Measurements from ENCODE around the gene POLE2. TPM values are rescaled to one million over a fixed set of nuclear protein-coding genes. Genes with fewer than 3 reads are reported as not detected.
"Not testable (repeated sequence)": the region's sequence is repeated elsewhere in the genome, so short reads cannot be mapped to it uniquely, and the experiment has no call there.

Gene POLE2, protein sequence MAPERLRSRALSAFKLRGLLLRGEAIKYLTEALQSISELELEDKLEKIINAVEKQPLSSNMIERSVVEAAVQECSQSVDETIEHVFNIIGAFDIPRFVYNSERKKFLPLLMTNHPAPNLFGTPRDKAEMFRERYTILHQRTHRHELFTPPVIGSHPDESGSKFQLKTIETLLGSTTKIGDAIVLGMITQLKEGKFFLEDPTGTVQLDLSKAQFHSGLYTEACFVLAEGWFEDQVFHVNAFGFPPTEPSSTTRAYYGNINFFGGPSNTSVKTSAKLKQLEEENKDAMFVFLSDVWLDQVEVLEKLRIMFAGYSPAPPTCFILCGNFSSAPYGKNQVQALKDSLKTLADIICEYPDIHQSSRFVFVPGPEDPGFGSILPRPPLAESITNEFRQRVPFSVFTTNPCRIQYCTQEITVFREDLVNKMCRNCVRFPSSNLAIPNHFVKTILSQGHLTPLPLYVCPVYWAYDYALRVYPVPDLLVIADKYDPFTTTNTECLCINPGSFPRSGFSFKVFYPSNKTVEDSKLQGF
- 29.7 and 31.4 TPM in 2 replicates for total RNA-seq (2022)
- Bru-seq, nascent RNA, result percentile 77 among the genes with signal in this experiment
- percentile 81 among the genes with signal in this experiment for BruChase-seq, experiment 1, labeled RNA remaining after a 2-hour chase
- BruChase-seq, experiment 2, labeled RNA remaining after a 6-hour chase, result percentile 71 among the genes with signal in this experiment
- long read RNA-seq, transcript POLE2-201 (19 exons, 1,776 nt), result major isoform, 10 of 22 reads
- long read RNA-seq, partial matches to known transcripts, result 3 of 22 reads
- long read RNA-seq, other reads (novel, unspliced or antisense), result 6 of 22 reads

DNA sequence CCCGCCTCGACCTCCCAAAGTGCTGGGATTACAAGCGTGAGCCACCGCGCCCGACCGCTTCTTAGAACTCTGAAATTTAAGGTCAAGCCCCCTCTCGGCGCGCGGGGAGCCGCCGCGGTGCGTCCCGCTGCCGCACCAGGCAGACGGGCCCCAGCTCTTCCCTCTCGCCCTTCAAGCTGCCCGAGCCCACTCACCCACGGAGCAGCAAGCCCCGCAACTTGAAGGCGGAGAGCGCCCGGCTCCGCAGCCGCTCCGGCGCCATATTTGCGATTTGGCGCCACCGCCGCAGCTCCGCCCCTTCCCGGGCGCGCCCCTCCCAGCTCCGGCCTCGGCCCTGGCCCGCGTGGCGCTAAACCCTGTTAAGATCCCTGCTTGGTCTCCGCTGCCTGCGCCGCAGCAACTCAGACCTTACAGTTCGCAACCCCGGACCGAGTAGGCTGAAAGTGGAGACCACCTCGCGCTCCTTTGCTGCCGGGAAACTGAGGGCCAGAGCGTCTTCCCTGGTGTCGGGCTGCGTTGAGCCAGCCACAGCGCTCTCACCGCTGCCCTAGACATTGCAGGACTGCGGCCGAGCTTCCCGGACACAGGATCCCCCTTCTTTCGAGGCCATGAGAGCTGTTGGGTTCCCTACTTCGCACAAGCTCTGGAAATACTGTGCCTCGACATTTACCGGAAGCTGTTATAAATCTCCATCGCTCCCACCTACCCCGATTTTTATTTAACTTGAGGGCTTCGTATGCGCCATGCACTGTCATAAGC, at the start of gene POLE2:
POLE2 (minus strand) TSS at position 273 of the 759 bp plus-strand sequence; CDS start at position 262, 11 bp downstream.
- Mint-ChIP-seq H3K27me3 (ENCODE audit: insufficient read depth, unreplicated experiment) (no peaks in the 10 kb centered on the region), H3K27ac (ENCODE audit: unreplicated experiment) (peak within 1 kb of the TSS; percentile 93), H3K4me3 (ENCODE audit: unreplicated experiment) (peak within 1 kb of the TSS; percentile 85), H3K36me3 (ENCODE audit: insufficient read depth, unreplicated experiment) (peaks cover 9% of the 10 kb centered on the region), H3K9me3 (ENCODE audit: unreplicated experiment) (no peaks in the 10 kb centered on the region), H3K4me1 (ENCODE audit: low read depth, unreplicated experiment) (peaks cover 30% of the 10 kb centered on the region)
- peak; percentile 80 to 86 for DNase-seq
- POLR2A ChIA-PET, result interaction anchor here (0.9 to 1.7 kb wide), 8 partner anchors 29 to 102 kb away, joined by 3 to 15 read pairs (median 4); partner anchors contain the start of genes KLHDC2 and RPS29
- H3K9me3 ChIP-seq, result no peaks in the 10 kb centered on the region
- H3K4me3 ChIP-seq (ENCODE audit: low read depth, low read length), result peak within 1 kb of the TSS; percentile 93
- CTCF ChIA-PET, result interaction anchor here (1.3 to 1.7 kb wide), 4 partner anchors 54 to 164 kb away, joined by 3 to 14 read pairs (median 8); partner anchors contain the start of gene NEMF
- intact Hi-C loops (cut with micrococcal nuclease; ENCODE audit: unreplicated experiment), result loop anchor here (1.0 to 5.0 kb wide), 4 partner anchors 47 to 164 kb away; partner anchors contain the start of genes DNAAF2 and NEMF
- H3K27me3 ChIP-seq (replicated peaks; ENCODE audit: control insufficient read depth, insufficient read depth, low read length), result no peaks in the 10 kb centered on the region
- no TSS peak for BruUV-seq (replicated peaks)
- TF ChIP-seq, protein P1, sequence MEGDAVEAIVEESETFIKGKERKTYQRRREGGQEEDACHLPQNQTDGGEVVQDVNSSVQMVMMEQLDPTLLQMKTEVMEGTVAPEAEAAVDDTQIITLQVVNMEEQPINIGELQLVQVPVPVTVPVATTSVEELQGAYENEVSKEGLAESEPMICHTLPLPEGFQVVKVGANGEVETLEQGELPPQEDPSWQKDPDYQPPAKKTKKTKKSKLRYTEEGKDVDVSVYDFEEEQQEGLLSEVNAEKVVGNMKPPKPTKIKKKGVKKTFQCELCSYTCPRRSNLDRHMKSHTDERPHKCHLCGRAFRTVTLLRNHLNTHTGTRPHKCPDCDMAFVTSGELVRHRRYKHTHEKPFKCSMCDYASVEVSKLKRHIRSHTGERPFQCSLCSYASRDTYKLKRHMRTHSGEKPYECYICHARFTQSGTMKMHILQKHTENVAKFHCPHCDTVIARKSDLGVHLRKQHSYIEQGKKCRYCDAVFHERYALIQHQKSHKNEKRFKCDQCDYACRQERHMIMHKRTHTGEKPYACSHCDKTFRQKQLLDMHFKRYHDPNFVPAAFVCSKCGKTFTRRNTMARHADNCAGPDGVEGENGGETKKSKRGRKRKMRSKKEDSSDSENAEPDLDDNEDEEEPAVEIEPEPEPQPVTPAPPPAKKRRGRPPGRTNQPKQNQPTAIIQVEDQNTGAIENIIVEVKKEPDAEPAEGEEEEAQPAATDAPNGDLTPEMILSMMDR (IDR thresholded peaks at IDR 0.05; ENCODE audit: insufficient read depth in 1 of 2, low read depth in 1 of 2, low read length in 1 of 2, severe bottlenecking in 1 of 2, unreplicated experiment in 1 of 2), result no peak
- no peaks in the 10 kb centered on the region for H3K36me3 ChIP-seq (ENCODE audit: control insufficient read depth, insufficient read depth, low read length)
- H3K4me1 ChIP-seq, result peaks cover 4% of the 10 kb centered on the region; the same call in 1 of the 2 replicates

DNA sequence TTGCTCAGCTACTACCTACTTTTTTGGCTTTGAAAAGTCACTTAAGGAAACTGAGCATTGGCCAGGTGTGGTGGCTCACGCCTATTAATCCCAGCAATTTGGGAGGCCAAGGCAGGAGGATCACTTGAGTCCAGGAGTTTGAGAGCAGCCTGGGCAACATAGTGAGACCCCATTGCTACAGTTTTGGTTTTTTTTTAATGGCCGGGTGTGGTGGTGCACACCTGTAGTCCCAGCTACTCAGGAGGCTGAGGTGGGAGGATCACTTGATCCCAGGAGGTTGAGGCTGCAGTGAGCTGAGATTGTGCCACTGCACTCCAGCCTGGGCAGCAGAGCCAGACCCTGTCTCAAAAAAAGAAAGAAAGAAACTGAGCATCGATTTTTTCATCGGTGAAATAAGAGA, 47.7 kb upstream of the POLE2 start:
- CTCF ChIA-PET; H3K36me3 Mint-ChIP-seq (ENCODE audit: insufficient read depth, unreplicated experiment); H3K36me3 ChIP-seq (ENCODE audit: control insufficient read depth, insufficient read depth, low read length); H3K9me3 Mint-ChIP-seq (ENCODE audit: unreplicated experiment); H3K27ac Mint-ChIP-seq (ENCODE audit: unreplicated experiment); H3K9me3 ChIP-seq; H3K4me3 Mint-ChIP-seq (ENCODE audit: unreplicated experiment); H3K27me3 ChIP-seq (replicated peaks; ENCODE audit: control insufficient read depth, insufficient read depth, low read length); H3K4me3 ChIP-seq (ENCODE audit: low read depth, low read length); H3K4me1 ChIP-seq; BruUV-seq (replicated peaks); DNase-seq; H3K27me3 Mint-ChIP-seq (ENCODE audit: insufficient read depth, unreplicated experiment); H3K4me1 Mint-ChIP-seq (ENCODE audit: low read depth, unreplicated experiment); POLR2A ChIA-PET; intact Hi-C loops (cut with micrococcal nuclease; ENCODE audit: unreplicated experiment): not testable (repeated sequence)

- intact Hi-C loops (cut with micrococcal nuclease; ENCODE audit: unreplicated experiment), result no loop called here
- Histone ChIP-seq H3K4me1 (no peaks in the 10 kb centered on the region), H3K9me3 (no peaks in the 10 kb centered on the region), H3K27me3 (replicated peaks; ENCODE audit: control insufficient read depth, insufficient read depth, low read length) (no peaks in the 10 kb centered on the region), H3K4me3 (ENCODE audit: low read depth, low read length) (no peak overlapping the region), H3K36me3 (ENCODE audit: control insufficient read depth, insufficient read depth, low read length) (no peaks in the 10 kb centered on the region)
- ChIA-PET CTCF (no interaction called here), POLR2A (no interaction called here)
- Mint-ChIP-seq H3K27me3 (ENCODE audit: insufficient read depth, unreplicated experiment) (no peaks in the 10 kb centered on the region), H3K4me1 (ENCODE audit: low read depth, unreplicated experiment) (no peaks in the 10 kb centered on the region), H3K36me3 (ENCODE audit: insufficient read depth, unreplicated experiment) (no peaks in the 10 kb centered on the region), H3K4me3 (ENCODE audit: unreplicated experiment) (no peak overlapping the region), H3K27ac (ENCODE audit: unreplicated experiment) (no peak overlapping the region), H3K9me3 (ENCODE audit: unreplicated experiment) (no peaks in the 10 kb centered on the region)
- TF ChIP-seq, protein P1 (IDR thresholded peaks at IDR 0.05; ENCODE audit: insufficient read depth in 1 of 2, low read depth in 1 of 2, low read length in 1 of 2, severe bottlenecking in 1 of 2, unreplicated experiment in 1 of 2), result no peak
- no peak for DNase-seq
- BruUV-seq (replicated peaks), result no TSS peak
Measured at GRCh38 chr14:49733836-49734235, 45.8 kb upstream of the POLE2 start.
